HG03139 (cell line): Measurements from ENCODE around the gene LRRTM3.

Experiments used
- ATAC-seq: cut with Tn5 transposase; IDR thresholded peaks from one replicate; pipeline ENCODE4 v1.9.1; 2021; ENCODE audit not compliant: unreplicated experiment

Gene LRRTM3

DNA sequence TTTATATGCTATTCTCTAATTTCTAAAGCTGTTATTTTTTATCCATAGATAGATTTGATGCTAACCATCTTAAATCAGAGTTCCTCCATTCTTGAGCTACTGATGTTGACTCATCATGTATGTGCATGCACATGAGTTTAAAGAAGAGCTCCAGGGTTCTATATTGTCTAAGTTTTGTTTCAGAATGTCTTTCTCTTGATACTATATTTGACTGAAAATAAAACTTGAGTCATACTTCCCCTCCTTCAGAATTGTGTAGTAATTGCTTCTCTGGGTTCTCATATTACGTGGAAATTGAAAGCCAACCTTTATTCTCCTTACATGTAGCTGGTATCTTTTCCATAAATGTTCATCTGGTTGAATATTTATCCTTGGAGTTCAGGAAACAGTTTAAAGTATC, 89.4 kb downstream of the LRRTM3 start:
- ATAC-seq: no peak

DNA sequence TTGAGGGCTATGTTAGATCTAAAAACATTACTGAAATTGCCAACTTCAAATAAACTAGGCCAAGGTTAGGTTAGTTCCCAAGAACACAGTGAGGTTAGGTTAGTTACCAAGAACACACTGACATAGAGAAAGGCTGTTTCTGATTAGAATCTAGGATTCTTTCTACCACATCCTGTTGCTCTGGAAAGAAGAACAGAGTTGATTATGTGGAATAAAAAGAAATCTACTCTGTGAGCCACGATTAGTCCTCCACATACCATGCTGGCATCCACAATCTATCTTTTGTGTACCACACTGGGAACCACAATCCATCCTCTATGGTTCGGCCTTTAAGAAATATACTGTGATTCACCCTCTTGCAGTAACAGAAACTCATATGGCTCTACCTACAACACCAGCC, 91.4 kb downstream of the LRRTM3 start:
- ATAC-seq: no peak

DNA sequence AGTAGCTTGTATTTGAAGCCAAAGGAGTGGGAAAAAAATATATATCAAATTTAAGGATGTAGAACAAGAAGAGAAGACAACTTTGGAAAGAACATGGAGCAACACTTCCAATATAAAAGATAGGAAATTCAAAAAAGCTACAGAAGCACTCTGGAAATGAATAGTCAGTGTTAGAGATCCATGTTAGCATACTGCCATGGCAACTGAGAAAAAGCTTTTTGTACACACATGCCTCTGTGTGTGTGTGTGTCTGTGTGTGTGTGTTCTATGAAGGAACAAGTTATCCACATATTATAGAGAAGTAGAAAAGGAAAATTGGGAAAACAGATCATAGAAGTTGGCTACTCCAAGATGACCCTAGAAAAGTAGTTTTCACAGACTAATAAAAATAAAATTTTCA, 96.3 kb downstream of the LRRTM3 start:
- ATAC-seq: no peak

DNA sequence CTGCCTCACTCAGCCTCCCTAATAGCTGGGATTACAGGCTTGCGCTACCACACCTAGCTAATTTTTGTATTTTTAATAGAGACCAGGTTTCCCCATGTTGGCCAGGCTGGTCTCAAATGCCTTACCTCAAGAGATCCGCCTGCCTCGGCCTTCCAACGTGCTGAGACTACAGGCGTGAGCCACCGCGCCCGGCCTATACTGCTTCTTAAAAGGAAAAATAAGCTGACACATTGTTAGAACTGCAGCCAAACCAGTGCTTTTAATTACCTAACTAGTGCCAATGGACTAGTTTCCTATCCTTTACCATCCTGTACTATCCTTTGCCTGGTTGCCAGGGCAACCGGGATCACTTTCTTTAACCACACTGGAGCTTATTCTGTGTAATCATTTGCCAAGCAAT, 108.0 kb downstream of the LRRTM3 start:
- ATAC-seq: no peak

DNA sequence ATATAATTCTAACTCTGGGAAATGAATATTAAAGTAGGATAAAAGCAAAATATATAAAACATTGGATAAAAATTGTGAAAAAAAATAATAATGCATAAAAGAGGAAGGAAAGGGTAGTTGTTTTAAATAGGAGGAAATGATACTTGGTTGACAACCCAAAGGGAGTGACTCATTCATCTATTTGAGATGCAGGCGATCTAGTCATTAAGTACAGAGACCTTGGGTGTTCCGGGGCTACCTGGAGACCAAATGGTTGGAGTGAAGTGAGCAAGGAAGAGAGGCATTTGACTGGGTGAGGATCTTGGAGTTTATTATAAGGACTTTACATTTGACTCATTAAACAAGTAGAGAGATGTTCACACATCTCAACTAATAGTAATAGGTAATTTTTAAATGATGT, 111.0 kb downstream of the LRRTM3 start:
- ATAC-seq: no peak

DNA sequence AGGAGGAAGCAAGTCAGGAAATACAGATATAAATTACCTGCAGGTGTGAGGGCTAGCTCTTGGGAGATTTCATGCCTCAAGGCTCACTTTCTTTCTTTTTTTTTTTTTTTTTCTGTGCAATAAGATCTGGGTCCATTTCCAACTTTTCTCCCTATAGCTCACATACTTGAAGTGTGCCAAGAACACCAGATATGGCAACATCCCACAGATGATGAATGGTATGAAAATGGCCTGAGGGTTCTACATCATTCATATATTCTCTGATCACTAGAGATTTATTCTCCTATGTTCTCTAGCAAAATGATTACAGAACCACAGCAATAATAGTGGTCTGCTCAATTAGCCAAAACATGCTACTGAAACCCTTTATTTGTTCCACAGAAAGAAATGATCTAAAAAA, 117.2 kb downstream of the LRRTM3 start:
- ATAC-seq: no peak

DNA sequence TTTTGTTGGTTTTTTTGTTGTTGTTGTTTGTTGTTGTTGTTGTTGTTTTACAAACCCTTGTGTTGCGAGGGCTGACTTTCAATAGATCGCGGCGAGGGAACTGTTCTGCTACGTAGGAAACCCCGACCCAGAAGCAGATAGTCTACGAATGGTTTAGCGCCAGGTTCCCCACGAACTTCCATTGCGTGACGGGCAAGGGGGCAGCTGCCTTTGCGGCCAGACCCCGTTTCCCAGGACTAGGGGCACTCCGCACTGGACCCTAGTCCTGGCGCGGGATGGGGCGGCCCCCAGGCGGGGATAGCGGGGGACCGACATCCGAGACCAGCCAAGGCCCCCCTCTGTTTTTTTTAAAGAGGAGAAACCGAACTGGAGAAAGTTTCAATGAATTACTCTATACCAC, 119.6 kb downstream of the LRRTM3 start:
- ATAC-seq: no peak

DNA sequence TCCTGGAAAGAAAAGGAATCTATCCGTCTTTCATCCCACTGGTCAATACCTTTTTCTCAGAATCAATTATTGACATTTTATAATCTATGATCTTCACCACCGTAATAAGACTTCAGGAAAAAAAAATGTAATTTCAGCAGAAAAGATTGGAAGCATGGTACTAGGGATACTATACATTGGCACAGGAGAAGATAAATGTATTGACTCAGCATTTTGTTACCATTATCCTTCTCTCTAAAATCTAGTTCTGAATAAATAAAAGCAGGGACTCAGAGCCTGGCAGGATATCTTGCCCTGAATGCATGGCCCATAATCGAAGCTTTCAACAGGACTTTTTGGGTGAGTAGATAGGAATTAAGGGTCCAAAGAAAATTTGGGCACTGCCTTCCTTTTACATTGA, 120.7 kb downstream of the LRRTM3 start:
- no peak for ATAC-seq

DNA sequence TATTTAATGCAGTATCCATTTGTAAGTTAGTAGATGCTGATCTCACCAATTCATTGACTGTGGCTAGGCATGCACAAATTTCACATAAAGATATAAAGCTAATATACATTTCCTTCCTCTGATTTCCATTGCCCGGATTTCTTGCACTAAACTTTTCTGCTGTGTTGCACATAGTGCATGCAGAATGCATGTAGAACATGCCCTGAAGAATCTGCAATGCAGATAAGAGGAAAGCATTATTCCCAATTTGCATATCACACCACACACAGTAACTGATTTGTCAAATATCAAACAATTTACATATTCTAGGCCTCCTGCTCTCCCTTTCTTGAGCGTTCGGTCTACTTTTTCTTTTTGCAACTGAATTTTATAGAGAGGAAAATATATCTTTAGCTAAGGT, 124.2 kb downstream of the LRRTM3 start:
- no peak for ATAC-seq

DNA sequence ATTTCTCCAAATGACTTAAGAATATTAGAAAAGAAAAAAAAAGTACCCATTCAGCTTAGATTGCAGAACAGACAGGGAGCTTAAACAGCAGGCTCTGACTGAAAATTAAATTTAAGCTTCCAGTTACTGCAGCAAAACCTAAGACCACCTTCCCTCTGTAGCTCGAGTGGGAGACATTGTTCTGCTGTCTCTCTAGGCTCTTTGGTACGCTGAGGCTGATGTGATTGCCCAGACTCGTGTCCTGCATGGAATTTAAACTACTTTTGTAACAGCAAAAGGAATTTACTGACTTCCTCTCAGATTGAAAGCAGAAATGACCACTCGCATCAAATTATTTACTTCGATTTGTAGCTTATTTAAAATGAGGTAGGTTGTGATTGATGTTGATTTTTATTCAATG, 124.6 kb downstream of the LRRTM3 start:
- no peak for ATAC-seq

DNA sequence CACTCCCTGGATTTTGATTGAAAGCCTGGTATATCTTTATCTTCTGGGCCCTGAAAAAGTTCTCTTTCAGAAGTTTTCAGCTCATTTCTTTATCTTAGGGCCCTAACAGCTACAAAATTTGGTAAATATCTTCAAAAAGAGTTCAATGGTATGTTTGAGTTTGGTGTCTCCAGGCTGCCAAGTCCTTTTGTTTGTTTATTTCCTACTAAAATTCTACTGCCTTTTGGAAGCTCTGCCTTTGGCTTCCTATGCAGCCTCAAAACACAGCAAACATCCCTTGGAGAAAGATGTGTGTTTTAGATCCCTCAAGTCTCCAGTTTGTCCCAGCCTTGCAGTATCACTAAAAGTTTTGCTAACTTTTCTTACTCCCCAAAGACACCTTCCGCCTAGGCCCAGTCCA, 146.8 kb downstream of the LRRTM3 start:
- no peak for ATAC-seq

DNA sequence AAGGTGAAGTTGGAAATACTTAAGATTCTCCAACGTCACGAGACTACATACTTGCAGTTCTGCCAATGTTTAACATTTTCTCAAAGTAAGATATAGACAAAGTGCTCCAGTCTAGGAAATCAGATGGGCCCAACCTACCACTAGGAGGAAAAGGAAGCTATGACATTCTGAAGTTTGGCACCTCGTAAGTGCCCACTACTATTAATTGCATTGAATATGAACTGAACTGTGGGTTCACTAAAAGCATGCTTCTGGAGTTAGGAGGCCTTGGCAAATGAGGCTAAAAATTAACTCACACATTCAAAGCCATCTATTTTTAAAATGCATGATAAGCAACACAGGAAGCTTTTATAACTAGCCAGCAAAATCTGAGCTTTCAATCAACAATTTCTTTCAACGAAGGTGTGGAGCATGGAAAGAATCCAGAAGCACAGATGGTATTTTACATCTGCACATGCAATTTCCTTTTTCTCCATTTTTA, 149.7 kb downstream of the LRRTM3 start:
- ATAC-seq: no peak

DNA sequence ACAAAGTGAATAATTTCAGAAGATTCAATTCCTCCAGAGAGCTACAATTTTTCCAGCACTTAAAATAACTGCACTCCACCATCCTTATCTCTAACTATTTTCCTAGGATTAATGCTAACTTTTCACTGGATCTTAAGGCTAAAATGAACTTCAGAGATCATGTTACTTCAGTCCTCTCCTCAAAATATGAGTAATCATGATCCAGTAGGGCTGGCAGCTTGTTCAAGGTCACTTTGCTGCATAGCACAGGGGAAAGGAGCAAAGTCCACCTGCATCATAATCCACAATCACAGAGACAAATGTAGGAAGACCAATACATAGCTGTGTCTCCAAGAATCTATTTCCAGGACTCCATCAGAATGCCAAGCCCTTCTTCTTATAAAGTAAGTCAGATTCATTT, 150.3 kb downstream of the LRRTM3 start:
- no peak for ATAC-seq

DNA sequence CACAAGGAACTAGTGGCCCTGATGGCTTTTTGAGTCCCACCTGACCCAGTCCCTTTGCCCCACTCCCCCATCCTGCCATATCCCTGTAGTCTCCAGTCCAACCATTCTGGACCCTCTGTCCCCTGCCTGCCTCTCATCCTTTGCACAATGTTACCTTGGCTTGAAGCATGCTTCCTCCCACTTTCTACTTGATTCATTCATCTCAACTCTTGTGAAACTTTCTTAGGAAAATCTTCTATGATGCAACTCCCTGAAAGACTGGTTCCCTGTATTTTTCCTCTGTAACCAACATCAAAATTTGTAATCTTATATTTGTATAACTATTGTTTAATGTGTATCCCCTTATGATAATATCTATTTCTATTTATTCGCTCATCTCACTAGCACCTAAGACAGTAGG, 151.5 kb downstream of the LRRTM3 start:
- ATAC-seq: no peak

DNA sequence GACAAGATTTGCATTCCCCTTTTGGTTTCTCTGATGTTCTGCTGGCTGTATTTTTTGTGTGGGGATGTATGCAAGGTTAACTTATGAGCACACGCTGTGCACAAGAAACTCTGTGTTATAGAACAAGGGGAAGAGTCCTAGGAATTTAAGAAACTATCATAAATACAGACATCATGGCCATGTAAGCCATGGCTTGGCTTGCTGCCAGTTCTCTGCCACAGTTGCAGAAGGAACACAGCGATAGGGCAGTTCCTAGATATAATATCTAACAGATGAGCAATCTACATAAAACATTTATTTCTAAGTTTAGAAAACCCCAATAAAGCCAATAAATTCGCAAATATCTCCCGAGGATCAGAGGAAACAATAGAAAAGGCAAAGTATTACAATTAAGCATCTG, 153.3 kb downstream of the LRRTM3 start:
- no peak for ATAC-seq

DNA sequence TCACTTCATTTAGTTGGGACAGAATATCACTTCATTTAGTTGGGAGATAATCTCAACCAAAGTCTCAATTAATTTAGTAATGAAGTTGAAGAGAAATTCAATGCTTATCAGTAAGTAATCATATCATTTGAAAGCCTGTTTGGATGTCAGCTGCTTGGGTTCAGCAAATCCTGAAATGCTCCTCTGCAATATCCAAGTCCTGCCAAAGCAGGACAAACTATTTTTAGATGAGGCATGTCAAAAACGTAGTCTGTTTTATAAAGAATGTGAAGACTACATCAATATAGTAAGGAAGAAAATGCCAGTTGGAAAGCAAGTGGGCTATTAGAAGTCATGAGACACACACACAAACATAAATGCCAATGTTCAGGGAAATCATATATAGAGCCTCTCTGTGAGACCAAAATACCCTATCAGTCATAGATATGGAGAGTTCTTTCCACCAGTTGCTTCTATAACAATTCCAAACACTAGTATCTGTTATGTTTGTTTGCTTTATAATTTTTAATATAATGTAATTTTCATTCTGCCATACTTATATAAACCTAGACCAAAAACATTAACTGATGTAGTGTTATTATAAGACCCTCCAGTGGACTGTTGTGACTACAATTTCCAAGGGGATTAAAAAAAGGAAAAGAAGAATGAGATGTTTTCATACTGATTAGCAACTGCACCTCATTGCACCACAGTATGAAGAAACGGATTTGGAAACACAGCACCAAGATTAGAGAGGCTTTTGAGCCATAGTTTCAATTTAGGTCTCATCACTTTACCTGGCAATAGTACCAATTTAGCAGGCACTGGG, 160.7 kb downstream of the LRRTM3 start:
- ATAC-seq: no peak

DNA sequence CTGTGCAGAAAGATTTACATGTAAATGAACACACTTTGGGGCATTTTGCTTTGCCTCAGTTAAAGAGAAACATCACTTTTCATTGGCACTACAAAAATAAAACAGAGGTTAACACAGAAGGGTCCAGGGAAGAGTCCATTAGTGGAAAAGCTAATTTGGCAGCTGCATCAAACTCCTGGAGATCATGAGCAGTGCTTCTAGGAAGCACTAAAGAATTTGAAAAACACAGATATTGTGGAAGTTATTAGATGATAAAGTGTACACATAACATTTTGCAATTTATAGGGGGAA, 161.2 kb downstream of the LRRTM3 start:
- no peak for ATAC-seq

DNA sequence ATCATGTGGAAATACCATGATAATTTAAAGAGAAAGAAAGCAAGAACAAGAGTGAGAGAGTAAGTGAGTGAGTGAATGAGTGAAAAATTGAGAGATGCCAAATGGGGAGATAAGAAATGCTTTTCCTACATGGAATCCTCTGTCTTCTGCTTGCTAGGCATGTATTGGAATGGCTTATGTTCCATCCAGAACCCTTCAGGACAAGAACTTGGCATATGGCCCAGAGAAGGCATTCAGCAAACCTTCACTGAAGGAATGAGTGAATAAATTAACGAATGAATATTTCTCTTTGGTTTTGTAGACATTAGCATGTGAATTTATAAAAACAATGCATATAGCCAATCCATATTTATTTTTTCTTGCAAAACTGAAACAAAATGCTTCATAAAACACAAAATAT, 162.2 kb downstream of the LRRTM3 start:
- ATAC-seq: no peak

DNA sequence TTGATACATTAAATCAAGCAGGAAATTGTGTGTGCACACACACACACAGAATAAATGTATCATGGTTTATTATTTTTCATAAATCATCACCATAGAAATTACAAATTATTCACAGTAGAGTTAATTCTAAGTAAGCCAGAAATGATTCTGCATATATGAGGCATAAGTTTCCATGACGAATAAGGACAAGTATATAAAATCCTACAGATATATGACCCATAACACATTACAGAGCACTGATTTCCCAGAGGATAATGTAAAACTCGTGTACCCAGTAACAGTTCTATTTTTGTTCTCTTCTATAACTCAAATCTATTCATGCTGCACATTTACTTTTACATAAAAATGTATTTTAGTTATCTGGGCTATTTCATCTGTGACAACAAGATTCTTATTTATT, 169.7 kb downstream of the LRRTM3 start:
- ATAC-seq: no peak

DNA sequence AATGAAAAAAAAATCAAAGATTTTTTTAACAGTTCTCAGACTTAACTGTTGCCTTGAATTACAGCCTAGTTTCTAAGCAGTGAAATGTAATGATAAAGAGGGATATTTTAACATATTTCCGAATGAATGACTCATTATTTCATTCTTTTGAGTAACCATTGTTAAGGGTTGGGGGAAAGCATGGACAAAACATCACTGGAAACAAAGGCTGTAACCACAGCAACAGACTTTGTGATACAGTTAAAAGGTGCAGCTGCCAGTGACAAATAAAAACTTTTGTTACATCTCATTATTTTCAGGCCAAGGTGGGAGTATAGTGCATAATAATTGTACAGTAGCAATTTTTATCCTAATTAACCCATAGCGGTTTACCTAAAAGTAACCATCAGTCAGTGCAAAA, 172.6 kb downstream of the LRRTM3 start:
- ATAC-seq: no peak

DNA sequence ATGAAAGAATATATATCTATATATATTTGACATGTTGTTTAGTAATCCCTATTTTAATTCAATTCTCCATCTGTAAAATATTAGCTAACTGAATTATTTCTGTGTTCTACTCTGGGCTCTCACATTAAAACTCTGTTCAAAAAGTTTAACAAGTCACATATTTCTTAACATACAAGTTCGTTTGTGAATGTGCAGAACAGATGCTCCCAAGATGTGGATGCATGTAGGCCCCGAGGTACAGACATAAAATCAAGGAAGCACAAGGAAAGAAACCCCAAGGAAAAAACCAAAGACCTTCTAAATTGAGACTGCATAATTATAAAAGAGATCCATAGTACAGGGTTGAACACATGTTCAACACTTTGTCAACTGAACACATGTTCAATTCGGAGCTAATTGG, 175.1 kb downstream of the LRRTM3 start:
- ATAC-seq: no peak

DNA sequence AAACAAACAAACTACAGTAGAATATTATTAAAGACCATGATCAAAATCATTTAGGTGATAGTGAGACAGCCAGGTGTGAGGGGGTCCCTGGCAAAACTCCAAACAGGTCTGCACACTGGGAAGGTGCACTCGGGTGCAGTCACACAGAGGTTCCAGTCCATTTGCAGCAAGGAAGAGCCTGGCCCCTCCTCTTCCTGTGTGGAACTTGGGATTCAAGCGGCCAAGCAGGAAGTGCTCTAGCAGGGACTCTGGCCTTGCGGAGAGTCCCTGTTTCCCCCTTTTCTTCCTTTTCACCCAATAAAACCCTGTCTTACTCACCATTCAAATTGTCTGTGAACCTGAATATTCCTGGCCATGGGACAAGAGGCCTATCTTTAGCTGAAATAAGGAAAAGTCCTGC, 181.8 kb downstream of the LRRTM3 start:
- ATAC-seq: no peak

DNA sequence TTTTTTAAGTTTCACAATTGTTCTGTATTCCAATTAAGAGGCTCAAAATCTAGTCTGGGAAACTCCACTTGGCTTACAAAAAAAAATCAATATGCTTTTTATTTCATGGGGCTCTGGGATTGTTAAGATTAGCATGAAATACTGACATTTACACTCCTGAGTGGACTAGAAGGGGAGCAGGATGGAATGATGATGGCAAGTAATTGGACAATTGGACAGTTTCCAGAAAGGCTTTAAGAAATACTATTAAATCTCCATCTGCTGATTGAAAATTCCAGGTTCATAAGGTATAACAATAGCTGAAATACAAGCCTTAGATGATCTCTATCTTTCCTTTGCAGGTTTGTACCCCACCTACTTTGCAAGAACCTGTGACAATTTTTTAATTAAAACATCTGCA, 184.4 kb downstream of the LRRTM3 start:
- no peak for ATAC-seq
